LNCaP clone FGC (cell line): ENCODE results near the gene RAB6A.
A peak's percentile ranks its signal among the peaks of the same experiment; 100 is the strongest.
"Not testable (repeated sequence)": the region's sequence is repeated elsewhere in the genome, so short reads cannot be mapped to it uniquely, and the experiment has no call there.

ENCODE experiments used
- DNase-seq: peaks from one replicate; pipeline ENCODE4 v3.0.0-alpha.2; 2011; ENCODE audit warnings: low read depth
- H3K4me3 ChIP-seq: 2 replicates; pipeline ENCODE4 v1.5.1; 2011; ENCODE audit warnings: mild to moderate bottlenecking, low read depth, low read length, control low read depth
- TF ChIP-seq, protein P1 (sequence below): IDR thresholded peaks from 2 replicates; pipeline ENCODE4 v1.5.1; 2012; ENCODE audit warnings: mild to moderate bottlenecking; ENCODE audit not compliant: control insufficient read depth, insufficient read depth; ENCODE audit errors: extremely low read depth

The RAB6A gene

DNA sequence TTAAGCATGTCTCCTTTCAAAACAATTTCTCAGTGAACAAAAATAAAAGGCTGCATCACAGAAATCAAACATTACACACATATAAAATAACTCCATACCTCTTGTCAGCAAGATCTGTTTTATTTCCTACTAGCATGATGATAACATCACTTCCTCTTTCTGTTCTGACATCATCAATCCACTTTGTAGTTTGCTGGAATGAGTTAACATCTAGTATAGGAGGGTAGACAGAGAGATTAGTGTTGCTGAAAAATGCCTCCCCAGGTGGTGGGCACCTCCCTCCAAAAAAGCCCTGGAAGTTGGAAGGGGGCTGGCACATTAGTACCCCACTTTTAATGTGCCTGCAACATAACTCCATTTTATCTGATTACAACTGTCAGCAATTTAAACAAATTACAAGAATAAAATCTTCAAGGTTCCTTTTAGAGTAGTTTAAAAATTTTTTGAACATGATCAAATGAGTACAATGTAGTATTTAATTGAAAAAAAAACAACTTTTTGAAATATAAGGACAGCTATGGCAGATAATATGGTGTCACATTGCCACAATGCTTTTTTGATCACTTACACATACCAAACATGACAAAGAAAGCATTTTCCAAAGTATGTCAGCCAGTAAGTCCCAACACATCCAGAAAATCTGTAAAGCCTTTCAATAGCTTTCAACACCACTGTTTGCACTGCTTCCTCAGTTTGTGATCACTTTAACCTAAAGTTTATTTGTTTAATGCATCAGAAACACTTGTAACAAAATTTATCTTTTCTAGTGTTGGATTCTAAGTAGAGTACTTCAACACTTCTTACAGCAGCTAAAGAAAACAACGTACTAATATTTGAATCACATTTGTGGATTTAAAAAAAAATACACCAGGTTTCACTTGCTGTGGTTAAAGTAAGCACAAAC, 44.5 kb downstream of the RAB6A start:
- peak; percentile 47 for DNase-seq
- TF ChIP-seq, protein P1, sequence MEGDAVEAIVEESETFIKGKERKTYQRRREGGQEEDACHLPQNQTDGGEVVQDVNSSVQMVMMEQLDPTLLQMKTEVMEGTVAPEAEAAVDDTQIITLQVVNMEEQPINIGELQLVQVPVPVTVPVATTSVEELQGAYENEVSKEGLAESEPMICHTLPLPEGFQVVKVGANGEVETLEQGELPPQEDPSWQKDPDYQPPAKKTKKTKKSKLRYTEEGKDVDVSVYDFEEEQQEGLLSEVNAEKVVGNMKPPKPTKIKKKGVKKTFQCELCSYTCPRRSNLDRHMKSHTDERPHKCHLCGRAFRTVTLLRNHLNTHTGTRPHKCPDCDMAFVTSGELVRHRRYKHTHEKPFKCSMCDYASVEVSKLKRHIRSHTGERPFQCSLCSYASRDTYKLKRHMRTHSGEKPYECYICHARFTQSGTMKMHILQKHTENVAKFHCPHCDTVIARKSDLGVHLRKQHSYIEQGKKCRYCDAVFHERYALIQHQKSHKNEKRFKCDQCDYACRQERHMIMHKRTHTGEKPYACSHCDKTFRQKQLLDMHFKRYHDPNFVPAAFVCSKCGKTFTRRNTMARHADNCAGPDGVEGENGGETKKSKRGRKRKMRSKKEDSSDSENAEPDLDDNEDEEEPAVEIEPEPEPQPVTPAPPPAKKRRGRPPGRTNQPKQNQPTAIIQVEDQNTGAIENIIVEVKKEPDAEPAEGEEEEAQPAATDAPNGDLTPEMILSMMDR: no peak
- H3K4me3 ChIP-seq: no peak overlapping the region

DNA sequence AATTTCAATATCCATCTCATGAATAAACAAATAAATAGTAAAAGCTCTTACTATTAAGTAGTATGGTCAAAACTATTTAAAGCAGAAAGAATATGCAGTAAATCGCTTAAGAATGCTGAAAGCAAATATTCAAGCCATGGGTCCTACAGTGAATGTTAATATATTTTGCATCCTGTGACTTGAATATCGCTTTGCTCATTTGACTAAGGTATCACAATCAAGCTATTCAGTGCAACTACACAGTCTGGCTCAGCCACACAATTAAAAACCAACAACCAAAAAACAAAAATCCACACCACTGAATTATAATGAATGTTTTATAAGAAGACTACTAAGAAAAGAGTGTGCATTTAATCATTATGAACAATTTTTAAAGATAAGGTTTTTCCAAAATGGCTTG, 45.3 kb downstream of the RAB6A start:
- H3K4me3 ChIP-seq: peak overlapping the region; percentile 26; the same call in 1 of the 2 replicates
- TF ChIP-seq, protein P1: no peak
- no peak for DNase-seq

DNA sequence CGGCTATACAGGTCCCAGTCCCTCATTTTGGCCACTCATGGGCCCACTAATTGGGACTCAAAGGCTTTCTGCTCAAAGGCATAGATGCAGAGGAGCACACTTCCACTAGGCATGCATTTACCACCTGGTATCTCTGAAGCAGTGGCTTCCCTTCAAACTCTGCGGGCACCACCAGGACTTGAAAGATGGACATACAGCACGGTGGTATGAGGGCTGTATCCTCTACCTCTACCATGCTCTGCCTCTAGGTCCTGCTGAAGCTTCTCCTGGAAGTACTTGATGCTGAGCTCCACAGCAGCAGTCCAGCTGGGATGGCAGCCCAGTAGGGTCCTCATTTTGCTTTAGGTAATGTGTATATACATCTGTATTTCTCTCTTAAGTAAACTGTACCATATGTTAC, 49.9 kb downstream of the RAB6A start:
- no peak overlapping the region for H3K4me3 ChIP-seq
- TF ChIP-seq, protein P1: no peak
- no peak for DNase-seq

DNA sequence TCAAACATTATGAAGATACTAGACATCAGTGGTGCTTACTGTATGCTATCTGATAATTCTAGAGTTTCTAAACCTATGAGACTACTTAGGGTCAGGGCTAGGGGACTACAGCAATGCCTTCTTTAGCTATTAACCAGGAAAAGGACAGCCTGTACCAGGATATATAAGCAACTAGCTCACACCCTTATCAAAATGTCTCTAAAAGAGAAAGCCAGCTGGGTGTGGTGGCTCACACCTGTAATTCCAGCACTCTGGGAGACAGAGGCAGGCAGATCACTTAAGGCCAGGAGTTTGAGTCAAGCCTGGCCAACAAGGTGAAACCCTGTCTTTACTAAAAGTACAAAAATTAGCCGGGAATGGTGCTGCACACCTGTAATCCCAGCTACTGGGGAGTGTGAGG, 55.8 kb downstream of the RAB6A start:
- TF ChIP-seq, protein P1: no peak
- no peak for DNase-seq
- H3K4me3 ChIP-seq: no peak overlapping the region

DNA sequence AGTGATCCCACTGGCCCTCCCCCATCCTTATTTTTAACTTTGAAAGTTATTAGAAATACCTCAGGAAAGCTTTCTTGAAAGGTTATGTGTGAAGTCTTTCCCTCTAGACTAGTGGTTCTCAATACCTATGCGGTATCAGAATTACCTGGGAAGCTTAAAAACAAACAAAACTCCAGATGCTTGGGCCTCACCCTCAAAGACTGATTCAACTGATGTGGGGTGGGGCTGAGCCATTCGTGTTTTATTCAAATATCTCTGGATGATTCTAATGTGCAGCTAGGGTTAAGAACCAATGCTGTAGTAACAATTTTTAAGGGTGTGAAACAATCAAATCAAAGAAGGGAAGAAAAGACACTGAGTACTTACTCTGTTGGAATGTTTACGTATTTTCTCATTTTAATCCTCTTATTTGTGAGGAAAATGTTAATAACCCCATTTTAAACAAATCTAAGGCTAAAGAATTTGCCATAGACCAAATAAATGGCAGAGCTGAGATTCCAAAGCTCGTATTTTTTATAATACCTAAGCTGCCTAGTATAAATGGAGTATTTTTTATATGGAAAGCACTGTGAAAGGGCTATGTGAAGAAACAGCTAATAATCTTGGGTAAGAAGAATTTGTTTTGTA, 66.9 kb downstream of the RAB6A start:
- no peak for DNase-seq
- TF ChIP-seq, protein P1: no peak
- no peak overlapping the region for H3K4me3 ChIP-seq

DNA sequence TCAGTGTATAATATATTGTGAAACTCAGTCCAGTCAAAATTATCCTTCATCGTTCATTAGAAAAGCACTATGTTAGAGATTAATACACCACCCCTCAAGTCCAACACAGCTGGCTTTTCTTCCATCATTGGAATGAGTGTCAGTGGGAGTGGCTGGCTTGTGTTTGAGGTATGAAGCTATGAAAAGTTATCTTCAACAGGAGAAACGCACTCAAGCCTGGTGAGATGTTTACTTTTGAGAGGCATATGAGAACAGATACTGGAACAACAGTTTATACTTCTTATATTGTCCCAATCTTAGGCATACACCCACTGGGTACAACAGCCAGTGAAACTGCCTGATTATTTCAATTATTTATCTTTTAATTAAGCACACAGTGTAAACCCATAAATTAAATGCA, 80.2 kb downstream of the RAB6A start:
- DNase-seq: peak; percentile 64
- no peak overlapping the region for H3K4me3 ChIP-seq
- TF ChIP-seq, protein P1: no peak

DNA sequence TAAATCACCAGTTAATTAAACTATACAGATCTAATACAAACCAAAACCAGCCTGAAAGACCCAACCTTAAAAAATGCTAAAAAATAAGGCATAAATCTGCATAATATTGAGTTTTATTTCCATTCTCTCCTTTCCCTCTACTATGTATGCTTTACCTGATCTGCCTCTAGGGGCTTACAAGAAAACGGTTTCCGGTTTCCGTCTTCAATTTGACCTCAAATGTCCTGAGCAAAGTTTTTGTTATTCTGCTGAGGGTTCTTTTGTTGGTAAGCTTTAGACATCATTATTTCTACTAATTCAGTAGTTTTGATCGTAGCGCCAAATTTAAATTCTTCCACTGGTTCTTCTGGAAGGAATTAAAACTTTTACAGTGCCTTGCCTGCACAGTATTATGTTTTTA, 84.3 kb downstream of the RAB6A start:
- H3K4me3 ChIP-seq: peak overlapping the region; percentile 21

More for the DNA sequence above, 84.3 kb downstream of the RAB6A start:
- not testable (repeated sequence) for DNase-seq
